ENCODE data around the gene OBSL1.

GRCh38 chr2:219593154-219593553, 21.8 kb upstream of the OBSL1 start:
- TF ChIP-seq CTCF (IDR thresholded peaks at IDR 0.05; ENCODE audit: extremely low read depth in 1 of 2, insufficient read depth in 1 of 2, low read depth in 1 of 2, low read length in 2 of 2) (no peak), EZH2 (IDR thresholded peaks at IDR 0.05; ENCODE audit: borderline replicate concordance, low read depth, low read length, severe bottlenecking) (no peak), POLR2AphosphoS5 (IDR thresholded peaks at IDR 0.05; ENCODE audit: insufficient read depth, low read depth, low read length) (no peak), MYC (IDR thresholded peaks at IDR 0.05; ENCODE audit: low read depth, low read length) (no peak), POLR2A (IDR thresholded peaks at IDR 0.05; ENCODE audit: low read depth, low read length) (no peak), JUN (IDR thresholded peaks at IDR 0.05; ENCODE audit: borderline replicate concordance, insufficient read depth, insufficient read length, low read depth) (no peak), MAX (IDR thresholded peaks at IDR 0.05; ENCODE audit: insufficient read depth, insufficient read length) (no peak), GATA2 (IDR thresholded peaks at IDR 0.05; ENCODE audit: insufficient read depth, insufficient read length, low read depth, low read length) (no peak)

Measured in endothelial cell of umbilical vein (primary cell).